Spleen (tissue), 11 donors: ENCODE results near the gene POLR2A. TPM values are rescaled to one million over a fixed set of nuclear protein-coding genes. Genes with fewer than 3 reads are reported as not detected.

Experiments
- DNase-seq: peaks from one replicate; pipeline ENCODE4 v3.0.0-alpha.2; 2020
- H3K27ac ChIP-seq, 8 donors: fragments of 200-600 bp; sonication (generic) in 7 of 8; 1 replicate in 4 of 8; 2 replicates in 4 of 8; pipeline versions ENCODE4 v1.5.0 to v1.8.0; 2016 to 2021; ENCODE audit warnings: inconsistent platforms in 4 of 8, mild to moderate bottlenecking in 4 of 8, moderate library complexity in 1 of 8
- H3K27me3 ChIP-seq, 7 donors: fragments of 200-600 bp; sonication (generic) in 6 of 7; replicated peaks in 1 of 7; 1 replicate in 4 of 7; 2 replicates in 3 of 7; pipeline versions ENCODE4 v1.5.0 to v1.8.0; 2016 to 2021; ENCODE audit warnings: inconsistent platforms in 3 of 7, mild to moderate bottlenecking in 1 of 7
- H3K36me3 ChIP-seq, 6 donors: fragments of 200-600 bp; sonication (generic) in 5 of 6; 1 replicate in 4 of 6; 2 replicates in 2 of 6; pipeline versions ENCODE4 v1.5.0 to v1.8.0; 2016 to 2021; ENCODE audit warnings: inconsistent platforms in 2 of 6
- H3K4me1 ChIP-seq, 6 donors: fragments of 200-600 bp; sonication (generic) in 5 of 6; 1 replicate in 3 of 6; 2 replicates in 3 of 6; pipeline versions ENCODE4 v1.5.0 to v1.8.0; 2016 to 2021; ENCODE audit warnings: inconsistent platforms in 3 of 6
- H3K4me3 ChIP-seq, 8 donors: fragments of 200-600 bp; sonication (generic) in 7 of 8; 1 replicate in 4 of 8; 2 replicates in 4 of 8; pipeline versions ENCODE4 v1.5.0 to v1.8.0; 2016 to 2021; ENCODE audit warnings: inconsistent platforms in 4 of 8, mild to moderate bottlenecking in 4 of 8, moderate library complexity in 2 of 8
- H3K9me3 ChIP-seq, 8 donors: fragments of 200-600 bp; sonication (generic) in 7 of 8; 1 replicate in 4 of 8; 2 replicates in 4 of 8; pipeline versions ENCODE4 v1.5.0 to v1.8.0; 2016 to 2021; ENCODE audit warnings: inconsistent platforms in 4 of 8
- CTCF ChIP-seq, 11 experiments: fragments of 200-600 bp in 7 of 11; fragments of 450-650 bp in 4 of 11; sonication (generic) in 4 of 11; IDR thresholded peaks in 8 of 11; conservative IDR thresholded peaks in 3 of 11; 1 replicate in 7 of 11; 2 replicates in 4 of 11; pipeline versions ENCODE4 v1.4.0 to v1.8.0; 2016 to 2021; ENCODE audit warnings: antibody characterized with exemption in 11 of 11, inconsistent platforms in 4 of 11, mild to moderate bottlenecking in 1 of 11
- POLR2A ChIP-seq, 3 donors: fragments of 450-650 bp; IDR thresholded peaks; one replicate each; pipeline ENCODE4 v1.5.1; 2017; ENCODE audit warnings: antibody characterized with exemption in 3 of 3, mild to moderate bottlenecking in 1 of 3
- POLR2AphosphoS5 ChIP-seq, 3 donors: sonication (generic); formaldehyde crosslinking; IDR thresholded peaks; one replicate each; pipeline ENCODE4 v1.5.1; 2017; ENCODE audit warnings: antibody characterized with exemption in 3 of 3
- WGBS, 5 donors: extraction: QIAGEN DNeasy Blood & Tissue Kit in 3 of 5; methylation state at CpG; one replicate each; pipeline versions ENCODE4 v1.1.5 to v1.1.7; 2013 to 2018; 5-methylcytosine and 5-hydroxymethylcytosine counted together
- intact Hi-C: fragments of 100-400 bp; cut with DNase I; formaldehyde crosslinking; loops from one replicate; pipeline ENCODE4 v1.15.0; 2023; ENCODE audit warnings: low total_unique reads
- polyA plus RNA-seq, 3 donors: library from polyadenylated mRNA; stranded (reverse); fragments of 200-250 nt; gene quantifications; one replicate each; pipeline ENCODE4 v1.2.1, GENCODE V29; 2013
- total RNA-seq, 7 donors: library from RNA; depleted of rRNA in 3 of 7; stranded (reverse); fragments of >200 nt in 3 of 7; fragmentation: NEBNext Ultra II Directional in 4 of 7; extraction: Animal tissue kit (Norgen Biotek cat#: 25700) in 4 of 7; gene quantifications; one replicate each; pipeline versions ENCODE4 v1.1.0 to v1.2.1, GENCODE V29; 2016 to 2021
- donor health status: healthy with polysubstance abuse.
- donor health status: DM: no; HTN: no; CAD: no; lungs with moderate emphysema.
- donor health status: DM: no; HTN: no; CAD: no.
- donor health status: Bipolar disorder and iron deficiency.
- donor health status: healthy.
- donor health status: DM: no; HTN: no; CAD: no.
- donor health status: DM: yes; HTN: yes; CAD: no.

Gene POLR2A
- total and polyA plus RNA-seq, 10 donors, result 8.2 to 196 (median 141) TPM

- no peak for TF ChIP-seq POLR2AphosphoS5 (IDR thresholded peaks at IDR 0.05)
- no peak for TF ChIP-seq CTCF (IDR thresholded peaks at IDR 0.05 in 8 of 11, conservative IDR thresholded peaks at IDR 0.05 in 3 of 11)
- TF ChIP-seq POLR2A (IDR thresholded peaks at IDR 0.05), result no peak
- Histone ChIP-seq H3K9me3 (no peaks in the 10 kb centered on the region), H3K27me3 (no peaks in the 10 kb centered on the region), H3K4me1 (peaks cover 0 to 21% (median 8%) of the 10 kb centered on the region in 6 donors), H3K36me3 (peaks cover 8 to 79% (median 64%) of the 10 kb centered on the region in 6 donors), H3K27ac (no peak overlapping the region), H3K4me3 (no peak overlapping the region)
- intact Hi-C loops, result loop anchor here (10.0 kb wide), 1 partner anchor 158 kb away; the partner anchor contains the start of genes KCTD11 and TMEM95
- DNase-seq, result no peak
- 80 to 88% (median 82%) methylated on average over 20 of the region's 20 CpGs for WGBS, 5 donors
Measured at GRCh38 chr17:7512824-7513540, 28.8 kb downstream of the POLR2A start.

- H3K9me3 ChIP-seq, result no peaks in the 10 kb centered on the region
- no peak overlapping the region for H3K4me3 ChIP-seq
- H3K27me3 ChIP-seq, result no peaks in the 10 kb centered on the region
- H3K36me3 ChIP-seq, result peaks cover 4 to 69% (median 54%) of the 10 kb centered on the region in 6 donors
- H3K27ac ChIP-seq, result peak overlapping the region in 1 of 8 donors; percentile 57
- H3K4me1 ChIP-seq, result peaks cover 0 to 21% (median 8%) of the 10 kb centered on the region in 6 donors
- DNase-seq, result no peak
- TF ChIP-seq POLR2A (IDR thresholded peaks at IDR 0.05) (no peak), POLR2AphosphoS5 (IDR thresholded peaks at IDR 0.05) (peak in 1 of 3 donors; percentile 36)
- WGBS, 5 donors, result 71 to 85% (median 79%) methylated on average over 17 of the region's 17 CpGs
- intact Hi-C loops, result loop anchor here (10.0 kb wide), 1 partner anchor 159 kb away; the partner anchor contains the start of genes KCTD11 and TMEM95
Measured at GRCh38 chr17:7513850-7514419, 29.8 kb downstream of the POLR2A start.

- no peaks in the 10 kb centered on the region for H3K9me3 ChIP-seq
- 83 to 90% (median 85%) methylated on average over 13 of the region's 13 CpGs for WGBS, 5 donors
- H3K27ac ChIP-seq, result peak overlapping the region in 3 of 8 donors; percentile 27 to 56 (median 28)
- H3K36me3 ChIP-seq, result peaks cover 0 to 48% (median 33%) of the 10 kb centered on the region in 6 donors
- no peak for DNase-seq
- intact Hi-C loops, result loop anchor here (5.0 to 10.0 kb wide), 2 partner anchors 46 to 161 kb away; partner anchors contain the start of genes KCTD11, SENP3 and TMEM95
- no peaks in the 10 kb centered on the region for H3K27me3 ChIP-seq
- TF ChIP-seq POLR2AphosphoS5 (IDR thresholded peaks at IDR 0.05) (no peak), POLR2A (IDR thresholded peaks at IDR 0.05) (no peak), CTCF (IDR thresholded peaks at IDR 0.05 in 8 of 11, conservative IDR thresholded peaks at IDR 0.05 in 3 of 11) (no peak)
- peaks cover 0 to 21% (median 8%) of the 10 kb centered on the region in 6 donors for H3K4me1 ChIP-seq
- H3K4me3 ChIP-seq, result no peak overlapping the region
Measured at GRCh38 chr17:7515911-7516610, 31.9 kb downstream of the POLR2A start.

GRCh38 chr17:7523033-7523432, 38.9 kb downstream of the POLR2A start:
- Histone ChIP-seq H3K27me3 (no peaks in the 10 kb centered on the region), H3K27ac (no peak overlapping the region), H3K4me1 (peaks cover 0 to 7% (median 0%) of the 10 kb centered on the region in 6 donors), H3K36me3 (no peaks in the 10 kb centered on the region), H3K9me3 (peaks cover 0 to 14% (median under 1%) of the 10 kb centered on the region in 8 donors), H3K4me3 (no peak overlapping the region)
- TF ChIP-seq CTCF (IDR thresholded peaks at IDR 0.05 in 8 of 11, conservative IDR thresholded peaks at IDR 0.05 in 3 of 11) (peak in 10 of 11 experiments; percentile 19 to 71 (median 62)), POLR2A (IDR thresholded peaks at IDR 0.05) (no peak)
- intact Hi-C loops, result no loop called here
- DNase-seq, result peak; percentile 80
- 38 to 52% (median 41%) methylated on average over 10 of the region's 10 CpGs for WGBS, 5 donors
